GM18870 (cell line): ENCODE results near the gene SLC12A8.
"Not testable (repeated sequence)": the region's sequence is repeated elsewhere in the genome, so short reads cannot be mapped to it uniquely, and the experiment has no call there.

Experiments used
- ATAC-seq: cut with Tn5 transposase; IDR thresholded peaks from one replicate; pipeline ENCODE4 v1.9.1; 2021; ENCODE audit warnings: moderate library complexity; ENCODE audit not compliant: unreplicated experiment

The SLC12A8 gene

DNA sequence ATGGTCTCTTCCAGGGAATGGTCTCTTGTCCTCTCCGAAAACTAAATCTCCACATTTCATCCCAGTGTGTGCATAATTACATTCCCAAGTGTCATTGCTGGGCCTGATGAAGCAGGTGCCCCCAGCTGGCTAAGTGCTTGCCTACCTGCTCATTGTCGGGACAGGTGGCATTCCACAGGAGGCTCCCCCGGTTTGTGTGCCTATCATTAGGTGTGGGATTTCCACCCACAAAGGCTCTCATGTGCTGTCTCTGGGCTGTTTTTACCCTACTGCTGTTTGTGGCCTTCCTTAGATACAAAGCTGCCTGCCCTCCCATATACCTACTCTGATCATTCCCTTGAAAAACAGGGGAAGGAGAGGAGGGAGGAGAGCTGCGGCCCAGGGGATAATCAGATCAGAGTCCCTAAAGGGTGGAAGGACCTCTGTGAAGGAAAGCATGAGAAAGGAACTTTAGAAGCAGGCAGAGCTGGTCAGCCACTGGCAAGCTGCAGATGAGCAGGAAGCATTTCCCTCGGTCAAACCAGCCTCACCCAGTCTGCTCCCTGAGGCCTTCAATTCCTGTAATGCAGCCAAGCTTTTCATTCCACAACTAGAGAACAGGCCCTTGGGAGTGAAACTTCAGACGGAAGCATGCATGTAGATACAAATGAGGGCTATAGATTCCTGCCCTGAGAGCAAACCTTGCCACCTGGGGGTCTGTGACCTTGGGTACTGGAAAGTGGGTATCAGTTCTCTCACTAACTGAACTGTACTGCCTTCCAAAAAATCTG is 96.1 kb downstream of the SLC12A8 start:
- no peak for ATAC-seq

DNA sequence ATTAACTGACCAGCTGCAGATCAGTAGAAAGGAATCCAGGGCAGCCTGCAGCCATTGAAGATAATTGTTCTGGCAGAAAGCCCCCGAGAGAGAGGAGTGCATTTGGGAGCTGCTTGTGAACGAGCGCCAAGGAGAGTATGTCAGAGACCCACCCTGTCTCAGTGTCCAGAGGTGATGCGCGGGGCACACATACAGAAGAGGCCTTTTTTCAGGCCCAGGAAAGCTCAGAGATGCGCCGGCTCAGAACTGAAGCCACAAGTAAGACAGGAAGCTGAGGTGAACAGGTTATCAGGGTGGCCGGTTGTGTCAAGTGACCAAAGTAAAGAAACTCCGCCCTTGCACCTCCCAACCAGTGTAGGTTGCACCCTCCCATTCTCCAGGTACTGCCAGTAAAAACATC is 96.9 kb downstream of the SLC12A8 start:
- ATAC-seq: no peak

- no peak for ATAC-seq
Measured at GRCh38 chr3:125112981-125113380, 99.6 kb downstream of the SLC12A8 start.

- ATAC-seq: no peak
Measured at GRCh38 chr3:125110876-125111480, 101.6 kb downstream of the SLC12A8 start.

DNA sequence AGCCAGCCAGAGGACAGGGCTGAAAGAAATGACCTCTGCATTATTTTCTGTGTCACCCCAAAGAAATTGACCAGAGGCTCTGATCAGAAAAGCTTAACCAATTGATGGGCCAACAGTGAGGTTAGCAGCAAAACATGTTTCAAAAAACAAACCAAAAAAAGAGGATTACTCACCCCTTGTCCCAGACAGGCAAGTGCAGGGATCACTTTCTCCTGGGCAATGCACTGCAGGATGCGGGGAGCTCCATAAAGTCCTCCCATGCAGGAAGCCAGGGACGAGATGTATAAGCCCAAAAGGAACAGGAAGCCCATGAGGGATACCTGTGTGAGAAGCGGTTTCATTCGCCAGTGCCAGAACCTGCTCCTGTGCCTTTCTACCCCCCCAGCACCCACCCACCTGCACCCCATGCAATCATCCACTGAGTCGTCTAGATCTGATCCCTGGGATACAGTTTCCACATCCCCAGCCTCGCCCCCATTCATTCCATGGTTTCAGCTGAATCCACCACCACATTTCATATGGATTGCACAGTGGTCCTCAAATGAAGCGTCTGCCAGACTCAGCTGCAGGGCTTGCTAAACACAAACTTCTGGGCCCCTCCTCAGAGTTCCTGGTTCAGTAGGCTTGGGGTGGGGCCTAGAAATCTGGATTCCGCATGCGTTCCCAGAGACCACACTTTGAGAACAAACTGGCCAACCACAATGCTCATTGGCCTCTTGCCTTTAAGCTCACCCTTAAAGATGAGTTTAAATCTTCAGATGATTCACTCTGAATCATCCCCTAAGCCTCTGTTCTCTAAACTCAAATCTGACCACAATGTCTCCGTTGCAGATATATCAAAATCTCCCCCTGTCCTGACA is 102.3 kb downstream of the SLC12A8 start:
- no peak for ATAC-seq

- ATAC-seq: no peak
Measured at GRCh38 chr3:125109536-125109925, 103.0 kb downstream of the SLC12A8 start.

GRCh38 chr3:125108833-125109535 is 103.6 kb downstream of the SLC12A8 start:
- no peak for ATAC-seq

DNA sequence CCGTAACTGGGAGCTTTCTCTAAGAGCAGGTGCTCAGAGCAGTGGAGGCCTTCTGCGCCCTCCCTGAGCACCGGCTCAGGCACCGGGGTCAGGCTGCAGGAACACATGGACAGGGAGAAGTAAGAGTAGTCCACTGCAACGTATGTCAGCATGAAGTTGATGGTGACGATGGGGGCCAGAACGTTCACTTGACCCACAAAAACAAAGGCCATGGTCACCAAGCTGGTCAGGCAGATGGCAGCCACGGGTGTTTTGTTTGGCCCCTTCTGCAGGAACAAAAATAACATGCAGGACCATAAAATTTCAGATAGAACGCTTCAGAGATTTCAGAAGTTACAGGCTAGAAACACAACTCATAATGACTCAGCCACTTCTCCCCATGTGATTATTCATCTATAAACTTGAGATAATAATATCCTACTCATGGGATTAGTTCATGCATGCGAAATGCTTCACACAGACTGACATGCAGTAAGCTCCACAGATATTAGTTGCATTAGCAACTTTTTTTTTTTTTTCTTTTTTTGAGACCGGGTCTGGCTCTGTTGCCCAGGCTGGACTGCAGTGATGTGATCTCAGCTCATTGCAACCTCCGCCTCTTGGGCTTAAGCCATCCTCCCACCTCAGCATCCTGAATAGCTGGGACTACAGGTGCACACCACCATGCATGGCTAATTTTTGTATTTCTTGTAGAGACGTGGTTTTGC is 104.5 kb downstream of the SLC12A8 start:
- ATAC-seq: no peak

DNA sequence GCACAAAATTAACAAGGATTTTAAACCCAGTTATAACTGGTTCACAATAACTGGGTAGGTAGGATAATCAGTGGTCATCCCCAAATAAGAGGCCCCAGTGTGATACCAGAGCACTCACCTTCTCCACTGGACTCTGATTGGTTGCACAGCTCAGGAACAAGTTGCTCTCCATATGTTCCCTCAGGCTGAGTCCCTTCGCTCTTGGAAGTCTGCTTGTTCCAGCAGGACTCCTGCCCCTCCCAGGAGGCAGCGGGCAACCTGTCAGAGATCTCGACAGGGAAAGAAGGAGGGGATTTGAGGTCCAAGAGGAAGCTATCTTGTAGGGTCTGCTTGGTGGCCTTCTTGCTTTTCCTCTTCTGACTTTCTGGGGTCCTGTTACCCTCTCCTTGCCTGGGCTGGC is 105.2 kb downstream of the SLC12A8 start:
- ATAC-seq: no peak

GRCh38 chr3:125105116-125105515 is 107.4 kb downstream of the SLC12A8 start:
- ATAC-seq: no peak

DNA sequence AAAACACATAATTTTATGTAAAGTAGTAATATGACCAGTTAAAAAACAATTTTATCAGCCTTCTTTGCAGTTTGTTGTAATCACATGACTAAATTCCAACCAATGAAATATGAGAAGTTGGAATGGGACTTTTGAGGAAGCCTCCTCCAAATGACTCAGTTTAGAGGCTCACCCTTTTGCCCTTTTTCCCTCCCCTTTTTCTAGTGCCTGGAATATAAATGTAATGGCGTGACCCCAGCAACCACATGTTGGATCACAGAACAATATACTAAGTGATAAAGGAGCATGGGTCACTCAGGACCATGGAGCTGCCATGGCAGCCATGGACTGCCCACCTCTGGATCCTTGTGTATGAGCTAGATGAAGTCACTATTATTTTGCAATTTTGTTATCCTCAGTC is 107.9 kb downstream of the SLC12A8 start:
- ATAC-seq: no peak

GRCh38 chr3:125103406-125103805 is 109.1 kb downstream of the SLC12A8 start:
- no peak for ATAC-seq

- no peak for ATAC-seq
Measured at GRCh38 chr3:125102470-125102869, 110.1 kb downstream of the SLC12A8 start.

GRCh38 chr3:125098611-125099291 is 113.8 kb downstream of the SLC12A8 start:
- ATAC-seq: no peak

DNA sequence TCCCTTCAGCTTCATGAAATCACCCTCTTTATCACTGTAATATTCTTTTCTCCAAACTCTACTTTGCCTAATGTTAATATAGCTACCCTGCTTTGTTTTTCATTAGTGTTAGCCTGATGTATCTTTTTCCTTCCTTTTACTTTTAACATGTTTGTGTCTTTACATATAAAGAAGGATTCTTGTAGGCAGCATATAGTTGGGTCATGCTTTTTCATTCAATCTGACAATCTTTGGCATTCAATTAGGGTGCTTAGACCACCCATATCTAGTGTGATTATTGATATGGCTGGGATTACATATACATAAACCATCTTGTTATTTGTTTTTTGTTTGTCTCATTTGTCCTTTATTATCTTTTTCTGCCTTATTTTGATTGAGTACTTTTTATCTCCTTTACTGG is 121.9 kb downstream of the SLC12A8 start:
- no peak for ATAC-seq

- no peak for ATAC-seq
Measured at GRCh38 chr3:125087768-125088391, 124.7 kb downstream of the SLC12A8 start.

GRCh38 chr3:125085166-125085565 is 127.4 kb downstream of the SLC12A8 start:
- no peak for ATAC-seq

DNA sequence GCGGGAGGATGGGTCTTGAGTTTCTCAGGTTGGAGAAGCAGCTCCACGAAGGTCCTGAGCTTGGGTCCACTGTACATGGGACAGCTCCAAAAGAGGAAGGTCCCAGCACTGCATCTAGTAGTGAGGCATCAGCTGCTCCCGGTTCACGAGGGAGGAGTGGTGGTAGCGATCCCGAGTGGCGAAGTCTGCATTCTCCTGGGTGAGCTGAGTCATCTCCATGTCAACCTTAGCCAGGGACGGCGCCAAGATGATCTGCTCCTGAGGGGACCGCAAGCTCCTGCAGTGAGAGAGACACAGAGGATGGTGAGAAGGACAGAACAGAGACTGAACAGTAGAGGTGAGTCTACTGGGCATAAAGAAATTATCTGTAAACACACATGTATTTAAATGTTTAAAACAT is 128.8 kb downstream of the SLC12A8 start:
- no peak for ATAC-seq

GRCh38 chr3:125082339-125082738 is 130.2 kb downstream of the SLC12A8 start:
- not testable (repeated sequence) for ATAC-seq

- ATAC-seq: no peak
Measured at GRCh38 chr3:125080077-125080476, 132.5 kb downstream of the SLC12A8 start.
